GM18498 (cell line): ENCODE results near the gene LDLRAD4.
"Not testable (repeated sequence)": the region's sequence is repeated elsewhere in the genome, so short reads cannot be mapped to it uniquely, and the experiment has no call there.

Experiments used
- ATAC-seq: cut with Tn5 transposase; IDR thresholded peaks from one replicate; pipeline ENCODE4 v1.9.1; 2021; ENCODE audit warnings: mild to moderate bottlenecking, moderate library complexity; ENCODE audit not compliant: unreplicated experiment

Gene LDLRAD4

GRCh38 chr18:13476312-13476711 is 257.8 kb downstream of the LDLRAD4 start:
- not testable (repeated sequence) for ATAC-seq

- no peak for ATAC-seq
Observed at GRCh38 chr18:13477147-13477683, 258.7 kb downstream of the LDLRAD4 start.

GRCh38 chr18:13480571-13481255 is 262.2 kb downstream of the LDLRAD4 start:
- no peak for ATAC-seq

- ATAC-seq, result no peak
Observed at GRCh38 chr18:13481331-13481730, 262.8 kb downstream of the LDLRAD4 start.

GRCh38 chr18:13481820-13482617 is 263.5 kb downstream of the LDLRAD4 start:
- ATAC-seq, result peak; percentile 96

GRCh38 chr18:13482618-13482945 is 264.0 kb downstream of the LDLRAD4 start:
- ATAC-seq, result no peak

GRCh38 chr18:13483316-13484270 is 265.0 kb downstream of the LDLRAD4 start:
- no peak for ATAC-seq

- no peak for ATAC-seq
Observed at GRCh38 chr18:13485182-13485581, 266.6 kb downstream of the LDLRAD4 start.

- no peak for ATAC-seq
Observed at GRCh38 chr18:13485604-13486003, 267.0 kb downstream of the LDLRAD4 start.

GRCh38 chr18:13486284-13486683 is 267.7 kb downstream of the LDLRAD4 start:
- no peak for ATAC-seq

- no peak for ATAC-seq
Observed at GRCh38 chr18:13486686-13487085, 268.1 kb downstream of the LDLRAD4 start.

- no peak for ATAC-seq
Observed at GRCh38 chr18:13487237-13487636, 268.7 kb downstream of the LDLRAD4 start.

GRCh38 chr18:13488281-13488929 is 269.8 kb downstream of the LDLRAD4 start:
- no peak for ATAC-seq

- ATAC-seq, result not testable (repeated sequence)
Observed at GRCh38 chr18:13489303-13489702, 270.7 kb downstream of the LDLRAD4 start.

GRCh38 chr18:13491138-13491537 is 272.6 kb downstream of the LDLRAD4 start:
- no peak for ATAC-seq

- ATAC-seq, result no peak
Observed at GRCh38 chr18:13492314-13492713, 273.8 kb downstream of the LDLRAD4 start.

GRCh38 chr18:13493079-13493478 is 274.5 kb downstream of the LDLRAD4 start:
- ATAC-seq, result no peak

- no peak for ATAC-seq
Observed at GRCh38 chr18:13493725-13494124, 275.2 kb downstream of the LDLRAD4 start.

GRCh38 chr18:13494871-13495445 is 276.4 kb downstream of the LDLRAD4 start:
- ATAC-seq, result no peak

- no peak for ATAC-seq
Observed at GRCh38 chr18:13495961-13496360, 277.4 kb downstream of the LDLRAD4 start.
